Trophoblast cell (in vitro differentiated cells and primary cell): ENCODE data around the gene HDAC7.

Experiments used
- DNase-seq, 2 donors: peaks; one replicate each; pipeline ENCODE4 v3.0.0-alpha.2; 2016
- H2AFZ ChIP-seq: 2 replicates; pipeline ENCODE4 v1.6.1; 2013; ENCODE audit warnings: low read length, moderate library complexity, mild to moderate bottlenecking; ENCODE audit not compliant: insufficient read depth, poor library complexity
- H2AK5ac ChIP-seq: 2 replicates; pipeline ENCODE4 v1.6.1; 2013; ENCODE audit warnings: mild to moderate bottlenecking, low read length
- H2BK120ac ChIP-seq: 2 replicates; pipeline ENCODE4 v1.6.1; 2013; ENCODE audit warnings: low read length, mild to moderate bottlenecking, moderate library complexity; ENCODE audit not compliant: insufficient read depth, poor library complexity
- H2BK12ac ChIP-seq: 2 replicates; pipeline ENCODE4 v1.6.1; 2013; ENCODE audit warnings: mild to moderate bottlenecking, low read length, moderate library complexity
- H2BK5ac ChIP-seq: 2 replicates; pipeline ENCODE4 v1.6.1; 2013; ENCODE audit warnings: low read length, low read depth, moderate library complexity, mild to moderate bottlenecking; ENCODE audit not compliant: poor library complexity
- H3K14ac ChIP-seq: 2 replicates; pipeline ENCODE4 v1.6.1; 2013; ENCODE audit warnings: mild to moderate bottlenecking, low read length
- H3K18ac ChIP-seq: 2 replicates; pipeline ENCODE4 v1.6.1; 2013; ENCODE audit warnings: mild to moderate bottlenecking, low read length
- H3K23ac ChIP-seq: 2 replicates; pipeline ENCODE4 v1.6.1; 2013; ENCODE audit warnings: low read length
- H3K27ac ChIP-seq: 2 replicates; pipeline ENCODE4 v1.5.1; 2013; ENCODE audit warnings: low read depth, mild to moderate bottlenecking, inconsistent platforms, low read length, moderate library complexity
- H3K27me3 ChIP-seq: 2 replicates; pipeline ENCODE4 v1.6.1; 2013; ENCODE audit warnings: inconsistent platforms, mild to moderate bottlenecking, low read length, moderate library complexity; ENCODE audit not compliant: insufficient read depth
- H3K36me3 ChIP-seq, 2 experiments: 1 replicate in 1 of 2; 2 replicates in 1 of 2; pipeline ENCODE4 v1.6.1; 2013; ENCODE audit warnings: low read length in 2 of 2, mild to moderate bottlenecking in 2 of 2, moderate library complexity in 1 of 2; ENCODE audit not compliant: insufficient read depth in 2 of 2, control insufficient read depth in 1 of 2
- H3K4ac ChIP-seq: 2 replicates; pipeline ENCODE4 v1.6.1; 2013; ENCODE audit warnings: low read depth, mild to moderate bottlenecking, low read length, moderate library complexity
- H3K4me1 ChIP-seq, 2 experiments: 1 replicate in 1 of 2; 2 replicates in 1 of 2; pipeline ENCODE4 v1.6.1; 2013; ENCODE audit warnings: low read length in 2 of 2, mild to moderate bottlenecking in 2 of 2, moderate library complexity in 1 of 2; ENCODE audit not compliant: insufficient read depth in 2 of 2, control insufficient read depth in 1 of 2
- H3K4me2 ChIP-seq: 2 replicates; pipeline ENCODE4 v1.6.1; 2013; ENCODE audit warnings: inconsistent platforms, mild to moderate bottlenecking, low read length, moderate library complexity
- H3K4me3 ChIP-seq: 2 replicates; pipeline ENCODE4 v1.5.1; 2013; ENCODE audit warnings: mild to moderate bottlenecking, low read depth, low read length, inconsistent platforms
- H3K79me1 ChIP-seq: one replicate; pipeline ENCODE4 v1.6.1; 2013; ENCODE audit warnings: low read length
- H3K79me2 ChIP-seq: 2 replicates; pipeline ENCODE4 v1.6.1; 2013; ENCODE audit warnings: low read length, mild to moderate bottlenecking; ENCODE audit not compliant: control insufficient read depth, insufficient read depth, poor library complexity
- H3K9ac ChIP-seq: 2 replicates; pipeline ENCODE4 v1.6.1; 2013; ENCODE audit warnings: mild to moderate bottlenecking, low read length
- H3K9me3 ChIP-seq: 2 replicates; pipeline ENCODE4 v1.6.1; 2013; ENCODE audit warnings: low read depth, mild to moderate bottlenecking, control low read depth, inconsistent platforms, low read length; ENCODE audit not compliant: insufficient read depth
- H4K12ac ChIP-seq: 2 replicates; pipeline ENCODE4 v1.6.1; 2013; ENCODE audit warnings: low read depth, mild to moderate bottlenecking, low read length, moderate library complexity
- H4K8ac ChIP-seq: 2 replicates; pipeline ENCODE4 v1.6.1; 2013; ENCODE audit warnings: low read depth, mild to moderate bottlenecking, low read length, moderate library complexity
- H4K91ac ChIP-seq: one replicate; pipeline ENCODE4 v1.6.1; 2013; ENCODE audit warnings: low read depth, mild to moderate bottlenecking, low read length, moderate library complexity
- whole genome bisulfite sequencing: extraction: QIAGEN DNeasy Blood & Tissue Kit; methylation state at CpG from one replicate; pipeline ENCODE4 v1.1.7; 2013; ENCODE audit warnings: missing lambda C conversion rate; ENCODE audit not compliant: insufficient read length, insufficient coverage; ENCODE audit errors: extremely low coverage; 5-methylcytosine and 5-hydroxymethylcytosine counted together

Gene HDAC7

GRCh38 chr12:47779301-47779942 is 40.3 kb downstream of the HDAC7 start:
- Histone ChIP-seq H3K9ac (no peak overlapping the region), H4K12ac (no peak overlapping the region), H3K27me3 (no peaks in the 10 kb centered on the region), H4K91ac (no peak overlapping the region), H4K8ac (no peak overlapping the region), H2BK12ac (no peak overlapping the region), H3K18ac (no peak overlapping the region), H3K27ac (no peak overlapping the region), H2BK120ac (no peak overlapping the region), H2AK5ac (no peak overlapping the region), H3K23ac (no peak overlapping the region), H3K9me3 (no peaks in the 10 kb centered on the region), H2AFZ (no peak overlapping the region), H3K36me3 (peaks cover 25 to 29% of the 10 kb centered on the region in 2 experiments), H3K4me1 (peaks cover 2 to 16% of the 10 kb centered on the region in 2 experiments), H2BK5ac (no peak overlapping the region), H3K79me1 (peaks cover 9% of the 10 kb centered on the region), H3K4ac (no peak overlapping the region), H3K79me2 (no peaks in the 10 kb centered on the region), H3K4me2 (no peak overlapping the region), H3K14ac (no peak overlapping the region), H3K4me3 (no peak overlapping the region)
- DNase-seq, result peak; percentile 87 to 96
- no CpG with 5 or more reads among the region's 19 CpGs for WGBS

DNA sequence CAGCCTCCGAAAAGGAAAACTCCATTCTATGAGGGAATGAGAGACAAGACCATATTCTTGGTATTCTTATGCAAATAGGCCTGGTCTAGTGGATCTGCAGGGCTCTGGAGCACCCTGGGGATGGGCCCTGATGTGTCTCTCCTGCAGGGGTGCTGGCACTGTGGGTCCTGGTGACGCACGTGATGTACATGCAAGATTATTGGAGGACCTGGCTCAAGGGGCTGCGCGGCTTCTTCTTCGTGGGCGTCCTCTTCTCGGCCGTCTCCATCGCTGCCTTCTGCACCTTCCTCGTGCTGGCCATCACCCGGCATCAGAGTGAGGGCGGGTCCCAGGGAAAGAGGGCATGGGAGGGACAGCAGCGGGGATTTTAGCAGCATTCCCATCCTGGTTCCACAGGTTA is 40.8 kb downstream of the HDAC7 start:
- Histone ChIP-seq H3K36me3 (peaks cover 19 to 23% of the 10 kb centered on the region in 2 experiments), H2AK5ac (no peak overlapping the region), H4K8ac (no peak overlapping the region), H3K27ac (no peak overlapping the region), H4K12ac (no peak overlapping the region), H3K23ac (no peak overlapping the region), H3K4ac (no peak overlapping the region), H3K27me3 (peaks cover 1% of the 10 kb centered on the region), H2BK5ac (no peak overlapping the region), H3K14ac (no peak overlapping the region), H3K9ac (no peak overlapping the region), H3K4me3 (no peak overlapping the region), H3K4me1 (peaks cover 2 to 17% of the 10 kb centered on the region in 2 experiments), H3K9me3 (no peaks in the 10 kb centered on the region), H4K91ac (no peak overlapping the region), H2AFZ (no peak overlapping the region), H3K79me2 (no peaks in the 10 kb centered on the region), H2BK12ac (no peak overlapping the region), H2BK120ac (no peak overlapping the region), H3K18ac (no peak overlapping the region), H3K79me1 (peaks cover 9% of the 10 kb centered on the region), H3K4me2 (no peak overlapping the region)
- no CpG with 5 or more reads among the region's 14 CpGs for WGBS
- no peak for DNase-seq

DNA sequence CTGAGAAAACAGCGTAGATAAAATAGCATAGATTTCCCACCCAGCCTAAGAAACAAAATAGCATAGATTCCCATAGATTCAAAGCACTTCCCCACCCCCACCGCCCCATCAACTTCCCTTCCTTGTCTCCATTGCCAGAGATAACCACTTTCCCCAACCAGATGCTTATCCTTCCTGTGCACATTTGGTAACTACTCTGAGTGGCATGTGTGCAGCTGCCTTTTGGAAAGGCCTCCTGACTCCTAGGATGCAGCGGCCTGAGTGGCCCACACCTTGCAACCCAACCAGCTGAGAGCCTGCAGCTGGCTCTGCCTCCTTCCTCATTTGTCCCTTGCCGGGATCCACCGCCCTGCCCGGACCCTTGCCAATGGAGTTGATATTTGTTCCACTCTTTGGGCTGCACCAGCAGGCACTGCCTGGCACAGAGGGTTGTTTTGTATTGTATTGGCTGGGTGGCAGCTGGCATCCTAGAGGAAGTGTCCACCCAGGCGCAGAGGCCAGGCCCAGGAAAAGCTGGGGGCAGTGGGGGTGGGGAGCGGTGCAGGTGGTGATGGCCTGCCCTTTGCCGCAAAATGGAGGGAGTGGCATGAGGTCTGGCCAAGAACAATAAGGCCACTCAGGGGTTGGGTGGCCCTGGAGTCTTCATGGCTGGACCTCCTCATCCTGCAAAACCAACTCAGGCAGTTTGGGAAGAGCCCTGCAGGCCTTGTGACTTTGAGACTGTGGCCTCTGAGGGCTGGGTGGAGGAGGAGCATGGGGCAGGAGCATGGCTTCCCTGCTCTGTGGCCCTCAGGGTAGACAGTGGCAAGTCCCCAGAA is 41.8 kb downstream of the HDAC7 start:
- Histone ChIP-seq H3K27me3 (peaks cover 8% of the 10 kb centered on the region), H3K4me3 (no peak overlapping the region), H2BK12ac (no peak overlapping the region), H4K91ac (no peak overlapping the region), H3K18ac (no peak overlapping the region), H3K79me2 (no peaks in the 10 kb centered on the region), H3K14ac (no peak overlapping the region), H2AFZ (no peak overlapping the region), H3K27ac (no peak overlapping the region), H2BK5ac (no peak overlapping the region), H3K9me3 (no peaks in the 10 kb centered on the region), H3K9ac (no peak overlapping the region), H3K79me1 (peaks cover 14% of the 10 kb centered on the region), H3K4ac (no peak overlapping the region), H3K4me1 (peaks cover 6 to 21% of the 10 kb centered on the region in 2 experiments), H2BK120ac (no peak overlapping the region), H3K23ac (no peak overlapping the region), H2AK5ac (no peak overlapping the region), H3K36me3 (peaks cover 10 to 14% of the 10 kb centered on the region in 2 experiments), H3K4me2 (no peak overlapping the region), H4K8ac (no peak overlapping the region), H4K12ac (no peak overlapping the region)
- peak; percentile 25 to 60 for DNase-seq
- WGBS, result no CpG with 5 or more reads among the region's 9 CpGs

DNA sequence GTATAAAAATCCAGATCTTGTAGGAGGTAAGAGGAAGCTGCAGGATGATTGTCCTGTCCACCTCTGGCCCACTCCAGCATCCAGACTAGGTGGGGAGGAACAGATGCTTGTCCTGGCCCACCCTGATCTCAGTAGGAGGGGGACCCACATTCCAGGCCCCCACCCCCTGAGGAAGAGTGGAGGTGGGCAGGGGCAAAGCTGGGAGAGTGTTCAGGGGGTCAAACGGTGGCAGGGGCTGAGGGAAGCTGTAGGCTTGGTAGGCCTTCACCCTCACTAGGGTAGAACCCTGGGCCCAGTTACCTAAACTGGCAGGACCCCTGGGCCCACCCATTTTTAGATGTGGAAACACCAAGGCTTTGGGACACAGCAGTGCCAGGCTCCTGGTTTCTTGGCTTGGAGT is 42.6 kb downstream of the HDAC7 start:
- peak overlapping the region; percentile 55 for H2AK5ac ChIP-seq
- H3K9ac ChIP-seq, result no peak overlapping the region
- H3K4ac ChIP-seq, result no peak overlapping the region
- H3K23ac ChIP-seq, result no peak overlapping the region
- H3K18ac ChIP-seq, result peak overlapping the region; percentile 50
- H3K27ac ChIP-seq, result no peak overlapping the region
- H3K79me1 ChIP-seq, result peaks cover 14% of the 10 kb centered on the region
- H3K14ac ChIP-seq, result peak overlapping the region; percentile 41
- H3K27me3 ChIP-seq, result peaks cover 8% of the 10 kb centered on the region
- WGBS, result no CpG with 5 or more reads among the region's 1 CpG
- H4K8ac ChIP-seq, result peak overlapping the region; percentile 49
- H2BK12ac ChIP-seq, result peak overlapping the region; percentile 67
- H3K4me1 ChIP-seq, result peaks cover 6 to 21% of the 10 kb centered on the region in 2 experiments
- no peak overlapping the region for H4K12ac ChIP-seq
- peaks cover 4 to 7% of the 10 kb centered on the region in 2 experiments for H3K36me3 ChIP-seq
- no peaks in the 10 kb centered on the region for H3K9me3 ChIP-seq
- peak overlapping the region; percentile 64 for H2BK120ac ChIP-seq
- H3K4me3 ChIP-seq, result no peak overlapping the region
- DNase-seq, result no peak
- no peaks in the 10 kb centered on the region for H3K79me2 ChIP-seq
- no peak overlapping the region for H2BK5ac ChIP-seq
- no peak overlapping the region for H3K4me2 ChIP-seq
- peak overlapping the region; percentile 40 for H2AFZ ChIP-seq
- H4K91ac ChIP-seq, result peak overlapping the region; percentile 64
